Measurements from ENCODE around the gene TMEM186. TPM values are rescaled to one million over a fixed set of nuclear protein-coding genes. Genes with fewer than 3 reads are reported as not detected.

TMEM186 gene
- total and polyA plus RNA-seq, 2 experiments from 2014 or later: 8.3 to 14.8 TPM

DNA sequence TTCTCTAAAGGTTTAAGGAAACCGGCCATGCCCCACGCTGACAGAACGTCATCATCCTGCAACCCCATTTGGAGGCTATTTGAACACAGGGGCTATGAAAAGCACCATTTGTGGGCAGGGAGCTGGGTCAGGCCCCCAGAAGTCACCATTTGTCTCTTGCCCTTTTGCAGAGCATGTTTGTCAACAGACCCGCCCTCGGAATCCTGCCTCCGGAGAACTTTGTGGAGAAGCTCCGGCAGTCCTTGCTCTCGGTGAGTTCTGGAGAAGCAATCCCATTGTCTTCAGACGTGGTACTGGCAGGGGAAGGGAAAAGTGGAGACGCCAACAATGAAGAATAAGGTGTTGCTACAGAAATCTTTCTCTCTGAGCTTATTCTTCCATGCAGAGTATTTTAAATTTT, 33.5 kb downstream of the TMEM186 start:
- Mint-ChIP-seq H3K27me3 (ENCODE audit: insufficient read depth, low read depth, poor library complexity) (peaks cover 14% of the 10 kb centered on the region), H3K9me3 (no peaks in the 10 kb centered on the region), H3K36me3 (ENCODE audit: low read depth) (no peaks in the 10 kb centered on the region), H3K4me3 (no peak overlapping the region), H3K27ac (no peak overlapping the region), H3K4me1 (peaks cover 16% of the 10 kb centered on the region)
- ATAC-seq (peak; percentile 52), DNase-seq (ENCODE audit: low spot score) (peak; percentile 41)
- peaks cover 8% of the 10 kb centered on the region; the same call in 1 of the 2 replicates for H3F3A ChIP-seq (replicated peaks; ENCODE audit: low read depth)
- TF ChIP-seq POLR2AphosphoS5 (IDR thresholded peaks at IDR 0.05; ENCODE audit: low read depth) (no peak), STAT1 (IDR thresholded peaks at IDR 0.05; ENCODE audit: unreplicated experiment) (no peak)
- no peaks in the 10 kb centered on the region for H3K9me2 ChIP-seq (ENCODE audit: insufficient read depth)
- H4K20me1 ChIP-seq (replicated peaks; ENCODE audit: insufficient read depth): no peaks in the 10 kb centered on the region
- H3K27me3 ChIP-seq (ENCODE audit: insufficient read depth): no peaks in the 10 kb centered on the region
- peaks cover 17% of the 10 kb centered on the region for H3K4me1 ChIP-seq (ENCODE audit: insufficient read depth)
- H3K36me3 ChIP-seq (ENCODE audit: insufficient read depth): no peaks in the 10 kb centered on the region
- 0 out of 2 replicates have a peak overlapping the region, but pooled peaks have one; percentile 3 for H3K4me3 ChIP-seq
- peak overlapping the region; percentile 64 for H3K4me2 ChIP-seq
- peak overlapping the region; percentile 83 for H2AFZ ChIP-seq
- H3K79me2 ChIP-seq (replicated peaks; ENCODE audit: insufficient read depth): no peaks in the 10 kb centered on the region
- no peak overlapping the region for H3K27ac ChIP-seq (ENCODE audit: low read depth)

GRCh38 chr16:8763083-8763482, 34.4 kb downstream of the TMEM186 start:
- Histone ChIP-seq H3K27ac (ENCODE audit: low read depth) (no peak overlapping the region), H3K4me2 (no peak overlapping the region), H2AFZ (no peak overlapping the region), H3K79me2 (replicated peaks; ENCODE audit: insufficient read depth) (no peaks in the 10 kb centered on the region), H3K4me1 (ENCODE audit: insufficient read depth) (peaks cover 17% of the 10 kb centered on the region), H3K9me2 (ENCODE audit: insufficient read depth) (no peaks in the 10 kb centered on the region), H3K36me3 (ENCODE audit: insufficient read depth) (no peaks in the 10 kb centered on the region), H3K27me3 (ENCODE audit: insufficient read depth) (no peaks in the 10 kb centered on the region), H3F3A (replicated peaks; ENCODE audit: low read depth) (peaks cover 8% of the 10 kb centered on the region; the same call in 1 of the 2 replicates), H3K4me3 (no peak overlapping the region), H4K20me1 (replicated peaks; ENCODE audit: insufficient read depth) (no peaks in the 10 kb centered on the region)
- peaks cover 16% of the 10 kb centered on the region for H3K4me1 Mint-ChIP-seq
- ATAC-seq (no peak), DNase-seq (ENCODE audit: low spot score) (no peak)
- H3K9me3 Mint-ChIP-seq: no peaks in the 10 kb centered on the region
- no peak overlapping the region for H3K27ac Mint-ChIP-seq
- no peak overlapping the region for H3K4me3 Mint-ChIP-seq
- H3K27me3 Mint-ChIP-seq (ENCODE audit: insufficient read depth, low read depth, poor library complexity): peaks cover 10% of the 10 kb centered on the region
- no peaks in the 10 kb centered on the region for H3K36me3 Mint-ChIP-seq (ENCODE audit: low read depth)
- no peak for TF ChIP-seq ZNF331 (CRISPR knock-in tag; IDR thresholded peaks at IDR 0.05; ENCODE audit: low read depth)
- no peak for TF ChIP-seq EZH2 (IDR thresholded peaks at IDR 0.05; ENCODE audit: low read depth, unreplicated experiment)
- TF ChIP-seq ZNF114 (CRISPR knock-in tag; IDR thresholded peaks at IDR 0.05): no peak
- TF ChIP-seq POLR2AphosphoS5 (IDR thresholded peaks at IDR 0.05; ENCODE audit: low read depth): no peak
- TF ChIP-seq REST (IDR thresholded peaks at IDR 0.05; ENCODE audit: unreplicated experiment): no peak
- TF ChIP-seq CTCF (conservative IDR thresholded peaks at IDR 0.05; ENCODE audit: low read depth in 2 of 2): no peak
- no peak for TF ChIP-seq JUNB (IDR thresholded peaks at IDR 0.05; ENCODE audit: unreplicated experiment)
- no peak for TF ChIP-seq NANOG (IDR thresholded peaks at IDR 0.05; ENCODE audit: borderline replicate concordance)
- no peak for TF ChIP-seq EZH2phosphoT487 (IDR thresholded peaks at IDR 0.05; ENCODE audit: unreplicated experiment)
- TF ChIP-seq CREB1 (CRISPR knock-in tag; IDR thresholded peaks at IDR 0.05; ENCODE audit: low read depth): no peak

All from GM23338 (cell line).